GM18951 (cell line): ENCODE results near the gene SCAND1.
A peak's percentile ranks its signal among the peaks of the same experiment; 100 is the strongest.
"Not testable (repeated sequence)": the region's sequence is repeated elsewhere in the genome, so short reads cannot be mapped to it uniquely, and the experiment has no call there.

Source experiments
- POLR2A ChIP-seq: IDR thresholded peaks from 4 replicates; pipeline ENCODE4 v1.6.1; 2011; ENCODE audit warnings: mild to moderate bottlenecking; ENCODE audit not compliant: insufficient read length, insufficient read depth; ENCODE audit errors: extremely low read depth
- in situ Hi-C: fragments of 300-500 bp; cut with MboI; formaldehyde crosslinking; loops from one replicate; pipeline ENCODE4 v1.12.0; 2022; ENCODE audit warnings: low sequenced_read_pairs, mixed read lengths, inconsistent platforms; ENCODE audit not compliant: unreplicated experiment

Gene SCAND1

DNA sequence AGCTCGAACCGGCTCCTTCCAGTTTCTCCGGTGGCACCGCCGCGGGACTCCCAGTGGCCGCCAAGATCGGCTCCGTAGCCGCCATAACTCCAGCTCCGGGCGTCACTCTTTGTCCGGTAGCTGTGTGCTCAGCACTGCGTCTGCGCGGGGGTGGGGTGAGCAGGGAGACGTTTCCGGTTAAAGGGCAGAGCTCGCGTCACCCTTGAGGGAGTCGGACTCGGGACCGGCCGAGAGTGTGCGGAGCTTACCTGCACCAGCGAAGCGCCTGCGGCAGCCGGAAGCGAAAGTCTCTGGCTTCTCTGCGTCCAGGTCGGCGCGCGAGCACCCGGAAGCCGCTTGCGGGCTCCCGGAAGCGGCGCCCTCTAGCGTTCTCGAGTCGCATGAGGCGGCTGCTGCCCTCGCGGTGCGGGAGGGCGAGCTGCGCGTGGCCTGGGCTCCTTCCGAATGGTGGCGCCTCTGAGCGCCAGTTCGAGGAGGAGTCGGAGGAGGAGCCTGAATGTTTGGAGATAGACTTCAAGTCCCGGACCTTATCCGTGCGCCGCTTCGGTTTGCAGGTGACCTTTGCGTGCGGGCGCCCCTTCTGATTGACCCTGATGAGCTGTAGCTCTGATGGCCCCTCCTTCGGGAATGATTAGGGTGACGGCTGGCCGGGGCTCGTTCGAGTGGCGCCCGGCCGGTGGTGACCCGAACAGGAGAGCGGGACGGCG is at the start of gene SCAND1:
SCAND1 (minus strand) TSS at position 303 of the 707 bp plus-strand sequence; CDS start at position 85, 218 bp downstream.
- TF ChIP-seq POLR2A: peak; percentile 92
- in situ Hi-C loops: no loop called here

DNA sequence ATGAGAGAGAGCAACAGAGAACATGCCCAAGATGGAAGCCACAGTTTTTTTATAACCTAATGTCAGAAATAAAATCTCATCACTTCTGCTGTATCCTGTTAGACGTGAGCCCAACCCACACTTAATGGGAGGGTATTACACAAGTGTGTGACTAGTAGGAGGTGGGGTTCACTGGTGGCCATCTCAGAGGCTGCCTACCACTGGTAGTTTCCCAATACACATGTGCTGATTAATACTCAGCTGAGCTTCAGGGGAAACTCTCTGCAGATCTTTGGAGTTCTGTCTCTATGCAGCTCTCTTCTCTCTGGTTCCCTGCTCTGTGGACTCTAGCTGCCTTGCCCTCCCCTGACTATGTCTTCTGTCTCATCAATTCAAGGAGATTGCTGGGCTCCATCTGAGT is 49.7 kb upstream of the SCAND1 start:
- in situ Hi-C loops: no loop called here
- no peak for TF ChIP-seq POLR2A

DNA sequence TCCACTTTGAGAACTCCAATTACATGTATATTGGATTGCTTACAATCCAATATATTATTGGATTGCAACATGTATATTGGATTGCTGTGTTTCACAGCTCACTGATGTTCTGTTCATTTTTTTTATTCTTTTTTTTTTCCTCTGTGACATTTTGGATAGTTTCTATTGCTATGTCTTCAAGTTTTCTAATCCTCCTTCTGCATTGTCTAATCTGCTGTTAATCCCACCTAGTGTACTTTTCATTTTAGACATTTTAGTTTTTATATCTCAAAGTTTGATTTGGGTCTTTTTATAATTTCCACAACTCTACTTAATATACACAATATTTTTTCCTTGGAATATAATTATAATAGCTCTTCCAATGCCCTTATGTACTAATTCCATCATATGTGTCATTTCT is 48.6 kb upstream of the SCAND1 start:
- in situ Hi-C loops: no loop called here
- no peak for TF ChIP-seq POLR2A

DNA sequence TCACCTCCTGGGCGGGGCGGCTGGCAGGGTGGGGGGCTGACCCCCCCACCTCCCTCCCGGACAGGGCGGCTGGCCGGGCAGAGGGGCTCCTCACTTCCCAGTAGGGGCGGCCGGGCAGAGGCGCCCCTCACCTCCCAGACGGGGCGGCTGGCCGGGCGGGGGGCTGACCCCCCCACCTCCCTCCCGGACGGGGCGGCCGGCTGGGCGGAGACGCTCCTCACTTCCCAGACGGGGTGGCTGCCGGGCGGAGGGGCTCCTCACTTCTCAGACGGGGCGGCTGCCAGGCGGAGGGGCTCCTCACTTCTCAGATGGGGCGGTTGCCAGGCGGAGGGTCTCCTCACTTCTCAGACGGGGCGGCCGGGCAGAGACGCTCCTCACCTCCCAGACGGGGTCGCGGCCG is 47.0 kb upstream of the SCAND1 start:
- in situ Hi-C loops: not testable (repeated sequence)

DNA sequence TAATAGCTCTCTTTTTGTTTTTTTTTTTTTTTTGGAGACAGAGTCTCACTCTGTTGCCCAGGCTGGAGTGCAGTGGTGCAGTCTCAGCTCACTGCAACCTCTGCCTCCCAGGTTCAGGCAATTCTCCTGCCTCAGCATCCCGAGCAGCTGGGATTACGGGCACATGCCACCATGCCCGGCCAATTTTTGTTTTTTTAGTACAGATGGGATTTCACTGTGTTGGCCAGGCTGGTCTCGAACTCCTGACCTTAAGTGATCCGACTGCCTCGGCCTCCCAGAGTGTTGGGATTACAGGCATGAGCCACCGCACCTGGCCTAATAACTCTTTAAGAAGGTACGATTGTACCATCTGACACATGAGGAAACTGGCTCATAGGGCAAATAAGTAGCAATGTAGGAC is 42.2 kb upstream of the SCAND1 start:
- in situ Hi-C loops: loop anchor here (5.0 kb wide), 1 partner anchor 141 kb away; no protein-coding TSS in a partner anchor

DNA sequence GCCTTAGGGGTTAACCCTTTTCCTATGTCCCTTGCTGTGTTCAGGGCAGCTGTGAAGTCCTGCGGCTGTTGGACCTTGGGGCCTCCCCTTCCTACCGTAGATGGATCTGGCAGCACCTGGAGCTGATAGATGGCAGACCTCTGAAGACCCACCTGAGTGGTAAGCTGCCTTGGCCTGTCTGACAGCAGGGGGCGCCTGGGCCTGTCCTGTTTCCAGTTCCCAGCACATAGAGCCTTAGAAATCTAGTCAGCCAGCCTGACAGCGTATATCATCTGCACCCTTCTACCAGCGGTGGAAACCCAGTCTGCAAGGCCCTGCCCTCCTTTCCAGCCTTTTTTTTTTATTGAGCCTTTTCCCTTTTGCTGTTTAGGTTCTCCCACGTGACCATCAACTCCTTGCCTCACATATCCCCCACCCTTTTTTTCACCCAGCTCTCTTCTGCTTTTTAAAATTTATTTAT is 40.7 kb upstream of the SCAND1 start:
- TF ChIP-seq POLR2A: no peak
- in situ Hi-C loops: loop anchor here (5.0 kb wide), 1 partner anchor 142 kb away; no protein-coding TSS in a partner anchor

DNA sequence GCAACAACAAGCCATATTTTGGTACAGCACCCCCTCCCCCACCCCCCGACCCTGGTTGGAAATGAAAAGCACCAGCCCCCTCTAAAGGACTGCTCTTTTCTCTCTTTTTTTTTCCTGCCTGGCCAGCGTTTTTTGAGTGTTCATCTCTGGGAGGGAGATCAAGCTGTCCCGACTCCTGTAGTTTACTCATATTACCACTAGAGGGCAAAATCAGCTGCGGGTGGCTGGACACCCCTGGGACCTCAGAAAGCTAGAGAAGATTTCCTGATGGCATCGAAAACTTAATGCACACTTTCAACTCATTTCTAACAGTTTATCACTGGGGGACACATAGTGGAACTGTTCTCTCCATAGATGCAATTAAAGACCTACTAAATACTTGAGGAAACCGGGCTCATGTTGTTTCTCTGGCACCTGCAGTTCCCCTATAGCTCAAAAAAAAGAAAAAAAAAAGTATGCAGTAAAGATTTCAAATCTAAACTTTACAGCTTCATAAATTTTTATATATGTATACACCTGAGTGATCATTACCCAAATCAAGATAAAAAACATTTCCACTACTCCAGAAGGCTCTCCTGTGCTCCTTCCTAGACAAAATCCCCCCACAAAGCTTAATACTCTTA is 38.5 kb upstream of the SCAND1 start:
- TF ChIP-seq POLR2A: no peak
- in situ Hi-C loops: no loop called here

DNA sequence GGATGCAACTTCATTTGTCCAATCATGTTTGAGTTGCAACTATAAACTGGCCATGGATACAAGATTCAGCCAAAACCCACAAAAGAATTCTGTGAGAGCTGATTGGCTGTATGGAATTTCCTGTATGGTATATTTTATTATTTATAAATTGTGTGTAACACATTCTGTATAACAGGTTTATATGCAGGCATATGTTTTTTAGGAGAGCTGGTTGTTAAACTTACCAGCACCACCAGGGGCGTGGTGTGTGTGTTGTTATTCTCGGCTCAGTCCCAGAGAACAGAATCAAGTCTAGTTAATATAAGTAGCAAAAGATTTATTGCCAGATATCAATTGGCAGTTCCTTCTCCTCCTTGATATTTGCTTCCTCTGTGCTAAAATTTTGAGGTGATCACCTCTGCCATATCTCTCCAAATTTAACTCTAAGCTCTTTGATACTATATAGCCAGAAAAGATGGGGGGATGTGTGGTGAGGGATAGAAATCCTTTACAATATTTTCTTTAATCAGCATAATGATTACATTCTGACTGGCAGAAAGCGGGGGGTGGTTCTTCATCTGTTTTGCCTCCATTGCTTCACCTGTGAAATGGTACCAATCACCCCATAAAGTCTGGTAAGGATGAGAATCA is 37.0 kb upstream of the SCAND1 start:
- in situ Hi-C loops: no loop called here
- TF ChIP-seq POLR2A: no peak

DNA sequence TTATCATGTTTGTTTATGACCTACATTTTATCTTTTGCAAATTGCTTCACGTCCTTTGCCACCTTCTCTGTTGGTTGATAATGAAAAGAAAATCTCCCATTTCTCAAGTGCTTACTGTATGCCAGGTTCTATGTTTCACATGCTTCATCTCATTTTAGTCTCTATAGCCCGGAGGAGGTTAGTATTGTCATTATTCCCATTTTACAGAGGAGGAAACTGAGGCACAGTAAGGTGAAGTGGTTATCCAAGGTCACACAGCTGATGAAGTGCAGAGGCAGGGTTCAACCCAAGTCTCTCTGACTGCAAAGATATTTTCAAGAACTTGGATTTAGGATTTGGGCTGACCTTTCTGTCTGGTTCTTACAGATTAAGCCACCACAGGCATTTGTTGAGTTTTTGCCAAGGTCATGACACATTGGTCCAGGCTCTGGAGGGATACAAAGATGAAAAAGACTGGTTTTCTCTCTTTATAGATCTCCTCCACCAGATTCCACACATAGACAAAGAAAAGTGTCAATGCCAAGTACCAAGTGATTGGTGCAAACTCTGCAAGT is 34.7 kb upstream of the SCAND1 start:
- TF ChIP-seq POLR2A: no peak
- in situ Hi-C loops: no loop called here

DNA sequence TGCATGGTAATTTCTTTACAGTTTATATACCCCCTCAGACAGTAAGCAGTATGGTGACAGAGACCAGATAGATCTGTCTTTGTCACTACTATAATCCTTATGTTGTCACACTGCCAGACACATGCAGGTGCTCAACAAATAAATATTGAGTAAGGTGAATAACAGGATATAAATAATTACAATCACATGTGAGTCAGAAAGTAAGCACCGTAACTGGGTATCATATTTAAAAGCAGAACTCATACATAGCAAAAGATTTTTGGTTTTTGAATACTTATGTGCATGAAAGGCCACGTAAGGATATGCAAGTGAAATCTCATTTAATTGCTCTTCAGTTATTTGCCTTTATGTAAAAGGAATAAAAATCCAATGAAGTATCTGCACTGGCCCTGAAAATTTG is 31.5 kb upstream of the SCAND1 start:
- in situ Hi-C loops: no loop called here
- TF ChIP-seq POLR2A: no peak

DNA sequence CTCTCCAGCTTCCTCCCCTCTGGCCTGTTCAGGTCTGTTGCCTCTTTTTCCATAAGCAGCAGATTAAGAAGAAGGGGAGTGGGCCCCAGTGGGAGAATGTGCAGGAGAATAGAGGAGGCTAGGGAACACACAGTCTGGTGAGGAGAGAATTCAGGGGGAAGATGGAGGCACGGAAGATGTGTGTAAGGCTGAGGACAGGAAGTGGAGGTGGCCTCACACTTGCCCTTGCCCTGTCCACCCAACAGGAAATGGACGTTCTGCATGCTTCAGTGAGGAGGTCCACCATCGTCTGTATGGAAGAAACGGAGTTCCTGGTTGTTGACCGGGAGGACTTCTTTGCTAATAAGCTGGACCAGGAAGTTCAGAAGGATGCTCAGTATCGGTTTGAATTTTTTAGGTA is 30.1 kb upstream of the SCAND1 start:
- in situ Hi-C loops: no loop called here
- TF ChIP-seq POLR2A: no peak

DNA sequence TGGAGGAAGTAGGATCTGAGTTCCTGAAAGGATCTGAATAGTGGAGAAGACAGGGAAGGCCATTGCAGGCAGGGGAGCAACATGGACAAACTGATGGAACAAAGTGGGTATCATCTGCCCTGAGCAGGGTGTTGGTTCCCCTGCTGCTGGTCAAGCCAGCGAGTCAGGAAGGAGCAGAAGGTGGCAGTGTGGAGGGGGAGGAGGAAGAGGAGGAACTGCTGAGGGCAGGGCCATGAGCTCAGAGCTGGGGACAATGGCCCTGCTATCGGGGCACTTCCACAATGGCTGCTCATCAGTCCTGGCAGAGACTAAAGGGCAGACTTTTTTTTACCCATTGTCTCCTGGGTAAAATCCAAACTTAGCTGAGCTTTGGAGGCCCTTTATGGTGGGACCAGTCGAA is 27.7 kb upstream of the SCAND1 start:
- no peak for TF ChIP-seq POLR2A
- in situ Hi-C loops: no loop called here

DNA sequence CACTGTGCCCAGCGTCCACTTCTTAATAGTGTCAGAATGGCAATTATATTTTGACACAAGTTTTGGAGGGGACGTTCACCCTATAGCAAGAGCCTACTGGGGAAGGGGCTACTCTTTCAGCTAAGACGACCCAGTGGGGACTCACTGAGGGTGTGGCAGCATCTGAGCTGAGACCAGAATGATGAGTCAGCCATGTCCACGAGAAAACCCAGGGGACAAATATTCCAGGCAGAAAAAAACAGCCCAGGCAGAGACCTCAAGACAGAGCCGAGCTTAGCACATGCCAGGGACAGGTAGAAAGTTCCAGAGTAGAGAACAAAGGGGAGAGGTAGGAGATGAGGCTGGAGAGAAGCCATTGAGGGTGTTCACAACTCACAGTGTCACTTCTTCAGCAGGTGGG is 25.2 kb upstream of the SCAND1 start:
- in situ Hi-C loops: no loop called here
- TF ChIP-seq POLR2A: no peak
